A549 (cell line): Measurements from ENCODE around the gene ULK1.

ENCODE experiments used
- BHLHE40 ChIP-seq: IDR thresholded peaks from 2 replicates; pipeline ENCODE4 v1.6.1; 2012; ENCODE audit warnings: low read depth, low read length, inconsistent platforms
- EHMT2 ChIP-seq: fragments of 200-600 bp; sonication (generic); IDR thresholded peaks from 2 replicates; pipeline ENCODE4 v1.6.1; 2016; ENCODE audit warnings: antibody characterized with exemption, low read depth, mild to moderate bottlenecking, moderate library complexity
- EP300 ChIP-seq, 2 experiments: fragments of >200 bp; sonication (Bioruptor Twin); formaldehyde crosslinking; IDR thresholded peaks; 2 replicates in 1 of 2; 3 replicates in 1 of 2; pipeline ENCODE4 v1.6.1; 2016 to 2017
- JUNB ChIP-seq: fragments of >200 bp; sonication (Bioruptor Twin); formaldehyde crosslinking; IDR thresholded peaks from 2 replicates; pipeline ENCODE4 v1.6.1; 2016
- MAFK ChIP-seq: fragments of 450-650 bp; IDR thresholded peaks from 2 replicates; pipeline ENCODE4 v1.6.1; 2014; ENCODE audit not compliant: partially characterized antibody
- NFE2L2 ChIP-seq: fragments of 150-350 bp; conservative IDR thresholded peaks from 2 replicates; pipeline ENCODE4 v1.6.1; 2014; ENCODE audit warnings: low read length
- NPAS2 ChIP-seq: fragments of 250-450 bp; sonication (Bioruptor Pico); IDR thresholded peaks from 2 replicates; pipeline ENCODE4 v1.8.0; 2022; ENCODE audit warnings: mild to moderate bottlenecking, moderate library complexity, borderline replicate concordance
- POLR2A ChIP-seq: IDR thresholded peaks from 2 replicates; pipeline ENCODE4 v1.6.1; 2012; ENCODE audit warnings: mild to moderate bottlenecking, low read length
- RAD21 ChIP-seq, 2 experiments: fragments of >200 bp in 1 of 2; sonication (Bioruptor Twin) in 1 of 2; formaldehyde crosslinking in 1 of 2; IDR thresholded peaks in 1 of 2; conservative IDR thresholded peaks in 1 of 2; 2 replicates in 1 of 2; 3 replicates in 1 of 2; pipeline ENCODE4 v1.6.1; 2012 to 2018; ENCODE audit warnings: inconsistent platforms in 1 of 2
- RFX5 ChIP-seq: fragments of 450-650 bp; IDR thresholded peaks from 2 replicates; pipeline ENCODE4 v1.7.1; 2014; ENCODE audit warnings: antibody characterized with exemption, mild to moderate bottlenecking, moderate library complexity
- TFCP2L1 ChIP-seq: fragments of 250-450 bp; sonication (Bioruptor Pico); IDR thresholded peaks from 2 replicates; pipeline ENCODE4 v1.5.0; 2021; ENCODE audit warnings: mild to moderate bottlenecking
- TF ChIP-seq, protein P1 (sequence below): fragments of >200 bp; sonication (Bioruptor Twin); formaldehyde crosslinking; IDR thresholded peaks from 3 replicates; pipeline ENCODE4 v1.5.1; 2016
- TF ChIP-seq, protein P2 (sequence below): IDR thresholded peaks from 2 replicates; pipeline ENCODE4 v1.6.1; 2012
- TF ChIP-seq, protein P3 (sequence below): fragments of 250-450 bp; sonication (Bioruptor Pico); IDR thresholded peaks from 2 replicates; pipeline ENCODE4 v1.5.0; 2021; ENCODE audit warnings: mild to moderate bottlenecking, moderate library complexity, borderline replicate concordance

DNA sequence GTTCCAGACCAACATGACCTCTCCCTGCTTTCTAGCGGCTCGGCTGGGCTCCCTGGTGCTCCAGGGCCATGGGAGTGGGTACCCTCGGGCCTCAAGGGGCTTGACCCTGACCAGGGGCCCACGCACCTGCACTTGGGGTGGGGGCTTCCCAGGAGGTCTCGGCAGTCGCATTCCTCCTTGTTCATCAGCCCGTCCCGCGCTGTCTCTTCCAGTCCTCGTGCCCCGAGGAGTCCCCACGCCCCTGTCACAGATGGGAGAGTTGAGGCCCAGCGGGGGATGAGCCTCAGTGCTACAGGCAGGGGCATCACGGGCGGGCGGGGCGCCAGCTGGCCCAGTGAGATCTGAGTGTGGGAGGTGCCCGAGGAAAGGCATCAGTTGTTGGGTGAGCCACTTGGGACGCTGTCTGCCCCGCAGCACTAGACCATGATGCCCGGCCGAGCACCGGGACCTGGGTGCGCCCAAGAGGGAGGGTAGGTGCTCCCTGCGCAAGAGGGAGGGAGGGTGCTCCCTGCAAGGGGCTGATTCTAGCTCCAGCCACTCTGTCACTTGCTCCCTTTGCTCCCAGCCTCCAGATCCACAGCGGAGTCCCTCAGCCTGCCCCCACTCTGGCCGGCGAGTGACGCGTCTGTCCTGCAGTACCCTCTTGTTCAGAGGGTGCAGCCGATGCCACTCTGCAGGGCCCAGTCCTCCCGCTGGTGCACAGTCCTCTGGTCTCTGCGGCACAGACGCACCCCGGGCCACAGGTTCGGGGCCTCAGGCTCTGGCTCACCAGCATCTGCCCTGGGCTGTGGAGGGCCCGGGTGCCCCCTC is 42.5 kb upstream of the ULK1 start:
- TF ChIP-seq, protein P1, sequence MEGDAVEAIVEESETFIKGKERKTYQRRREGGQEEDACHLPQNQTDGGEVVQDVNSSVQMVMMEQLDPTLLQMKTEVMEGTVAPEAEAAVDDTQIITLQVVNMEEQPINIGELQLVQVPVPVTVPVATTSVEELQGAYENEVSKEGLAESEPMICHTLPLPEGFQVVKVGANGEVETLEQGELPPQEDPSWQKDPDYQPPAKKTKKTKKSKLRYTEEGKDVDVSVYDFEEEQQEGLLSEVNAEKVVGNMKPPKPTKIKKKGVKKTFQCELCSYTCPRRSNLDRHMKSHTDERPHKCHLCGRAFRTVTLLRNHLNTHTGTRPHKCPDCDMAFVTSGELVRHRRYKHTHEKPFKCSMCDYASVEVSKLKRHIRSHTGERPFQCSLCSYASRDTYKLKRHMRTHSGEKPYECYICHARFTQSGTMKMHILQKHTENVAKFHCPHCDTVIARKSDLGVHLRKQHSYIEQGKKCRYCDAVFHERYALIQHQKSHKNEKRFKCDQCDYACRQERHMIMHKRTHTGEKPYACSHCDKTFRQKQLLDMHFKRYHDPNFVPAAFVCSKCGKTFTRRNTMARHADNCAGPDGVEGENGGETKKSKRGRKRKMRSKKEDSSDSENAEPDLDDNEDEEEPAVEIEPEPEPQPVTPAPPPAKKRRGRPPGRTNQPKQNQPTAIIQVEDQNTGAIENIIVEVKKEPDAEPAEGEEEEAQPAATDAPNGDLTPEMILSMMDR: no peak
- TF ChIP-seq TFCP2L1 (no peak), POLR2A (no peak), RFX5 (no peak), BHLHE40 (no peak), MAFK (no peak), EHMT2 (no peak), RAD21 (conservative IDR thresholded peaks at IDR 0.05 in 1 of 2, IDR thresholded peaks at IDR 0.05 in 1 of 2) (no peak), EP300 (IDR thresholded peaks at IDR 0.05) (no peak), NFE2L2 (no peak), NPAS2 (CRISPR knock-in tag) (no peak), JUNB (no peak)
- TF ChIP-seq, protein P2, sequence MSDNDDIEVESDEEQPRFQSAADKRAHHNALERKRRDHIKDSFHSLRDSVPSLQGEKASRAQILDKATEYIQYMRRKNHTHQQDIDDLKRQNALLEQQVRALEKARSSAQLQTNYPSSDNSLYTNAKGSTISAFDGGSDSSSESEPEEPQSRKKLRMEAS: no peak
- TF ChIP-seq, protein P3, sequence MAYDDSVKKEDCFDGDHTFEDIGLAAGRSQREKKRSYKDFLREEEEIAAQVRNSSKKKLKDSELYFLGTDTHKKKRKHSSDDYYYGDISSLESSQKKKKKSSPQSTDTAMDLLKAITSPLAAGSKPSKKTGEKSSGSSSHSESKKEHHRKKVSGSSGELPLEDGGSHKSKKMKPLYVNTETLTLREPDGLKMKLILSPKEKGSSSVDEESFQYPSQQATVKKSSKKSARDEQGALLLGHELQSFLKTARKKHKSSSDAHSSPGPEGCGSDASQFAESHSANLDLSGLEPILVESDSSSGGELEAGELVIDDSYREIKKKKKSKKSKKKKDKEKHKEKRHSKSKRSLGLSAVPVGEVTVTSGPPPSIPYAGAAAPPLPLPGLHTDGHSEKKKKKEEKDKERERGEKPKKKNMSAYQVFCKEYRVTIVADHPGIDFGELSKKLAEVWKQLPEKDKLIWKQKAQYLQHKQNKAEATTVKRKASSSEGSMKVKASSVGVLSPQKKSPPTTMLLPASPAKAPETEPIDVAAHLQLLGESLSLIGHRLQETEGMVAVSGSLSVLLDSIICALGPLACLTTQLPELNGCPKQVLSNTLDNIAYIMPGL (CRISPR knock-in tag): no peak
